ENCODE measurements around the gene SDK1. TPM values are rescaled to one million over a fixed set of nuclear protein-coding genes. Genes with fewer than 3 reads are reported as not detected.

The SDK1 gene
- total and polyA plus RNA-seq, 4 donors = 0.12 to 0.47 (median 0.36) TPM

DNA sequence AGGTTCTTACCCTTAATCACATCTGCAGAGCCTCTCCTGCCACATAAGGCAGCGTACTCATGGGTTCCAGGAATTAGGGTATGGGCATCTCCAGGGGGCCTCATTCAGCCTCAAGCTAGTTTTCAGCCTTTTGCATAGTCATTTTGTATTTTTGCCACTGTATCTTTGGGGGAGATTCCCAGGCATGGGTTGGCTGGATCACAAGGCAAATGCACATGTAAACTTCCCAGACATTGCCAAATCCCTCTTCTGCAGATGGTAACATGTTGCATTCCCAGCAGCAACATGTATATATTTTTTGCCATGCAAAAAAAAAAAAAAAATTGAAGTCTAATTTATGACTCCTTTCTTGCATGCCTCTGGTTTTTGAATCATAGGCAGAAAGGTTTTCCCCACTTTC is 785.7 kb downstream of the SDK1 start:
- Histone ChIP-seq H3K27me3 (ENCODE audit: control insufficient read depth in 4 of 4, insufficient read depth in 4 of 4, low read length in 3 of 4) (no peaks in the 10 kb centered on the region), H3K9ac (ENCODE audit: low read depth in 1 of 2, low read length in 2 of 2) (no peak overlapping the region), H3K36me3 (ENCODE audit: control insufficient read depth in 4 of 4, insufficient read depth in 3 of 4, low read depth in 1 of 4, low read length in 3 of 4) (no peaks in the 10 kb centered on the region), H3K4me3 (ENCODE audit: low read depth in 1 of 3, low read length in 3 of 3) (no peak overlapping the region), H3K4me1 (ENCODE audit: control insufficient read depth in 4 of 4, insufficient read depth in 4 of 4, low read length in 3 of 4) (no peaks in the 10 kb centered on the region), H3K9me3 (ENCODE audit: control insufficient read depth in 4 of 4, low read length in 3 of 4) (peaks cover 0 to 7% (median 2%) of the 10 kb centered on the region in 4 donors), H3K27ac (ENCODE audit: low read depth in 1 of 2, low read length in 2 of 2) (no peak overlapping the region)
- no peak for DNase-seq (ENCODE audit: low spot score)
- no peak for TF ChIP-seq EGR1 (IDR thresholded peaks at IDR 0.05; ENCODE audit: low read depth in 2 of 2)
- TF ChIP-seq HNF4A (conservative IDR thresholded peaks at IDR 0.05) = no peak
- TF ChIP-seq TAF1 (conservative IDR thresholded peaks at IDR 0.05) = no peak
- no peak for TF ChIP-seq FOXA1 (IDR thresholded peaks at IDR 0.05)
- WGBS = 94% methylated on average over 1 of the region's 1 CpG

GRCh38 chr7:4091767-4092166 is 790.7 kb downstream of the SDK1 start:
- no peak overlapping the region for H3K9ac ChIP-seq (ENCODE audit: low read depth in 1 of 2, low read length in 2 of 2)
- H3K9me3 ChIP-seq (ENCODE audit: control insufficient read depth in 4 of 4, low read length in 3 of 4) = peaks cover 0 to 7% (median 2%) of the 10 kb centered on the region in 4 donors
- no peak for TF ChIP-seq FOXA1 (IDR thresholded peaks at IDR 0.05)
- no peak for TF ChIP-seq HNF4G (IDR thresholded peaks at IDR 0.05)
- no peak for TF ChIP-seq ZBTB33 (IDR thresholded peaks at IDR 0.05)
- no peak for TF ChIP-seq NR2F2 (IDR thresholded peaks at IDR 0.05)
- no peak for TF ChIP-seq YY1 (IDR thresholded peaks at IDR 0.05)
- H3K4me3 ChIP-seq (ENCODE audit: low read depth in 1 of 3, low read length in 3 of 3) = no peak overlapping the region
- no peak overlapping the region for H3K27ac ChIP-seq (ENCODE audit: low read depth in 1 of 2, low read length in 2 of 2)
- H3K4me1 ChIP-seq (ENCODE audit: control insufficient read depth in 4 of 4, insufficient read depth in 4 of 4, low read length in 3 of 4) = no peaks in the 10 kb centered on the region
- H3K36me3 ChIP-seq (ENCODE audit: control insufficient read depth in 4 of 4, insufficient read depth in 3 of 4, low read depth in 1 of 4, low read length in 3 of 4) = no peaks in the 10 kb centered on the region
- no peaks in the 10 kb centered on the region for H3K27me3 ChIP-seq (ENCODE audit: control insufficient read depth in 4 of 4, insufficient read depth in 4 of 4, low read length in 3 of 4)
- WGBS = 91% methylated on average over 12 of the region's 12 CpGs
- no peak for DNase-seq (ENCODE audit: low spot score)

DNA sequence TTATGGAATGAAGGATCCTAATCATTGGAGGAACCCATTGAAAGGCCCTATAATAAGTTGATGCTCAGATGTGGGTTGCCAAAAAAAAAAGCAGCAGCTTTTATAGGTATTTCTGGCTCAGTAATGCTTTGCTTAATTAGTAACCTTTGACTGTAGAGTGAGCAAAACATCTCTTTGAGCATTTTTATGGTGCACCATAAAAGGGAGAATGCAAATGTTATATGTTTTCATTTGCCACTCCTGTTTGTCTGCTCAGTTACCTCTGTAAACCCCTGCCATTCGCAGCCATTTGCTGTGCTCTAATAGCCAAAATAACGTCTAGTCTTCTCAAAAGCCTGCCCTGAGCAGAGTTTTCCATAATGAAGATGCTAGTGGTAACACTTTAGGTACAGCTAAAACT is 792.0 kb downstream of the SDK1 start:
- Histone ChIP-seq H3K36me3 (ENCODE audit: control insufficient read depth in 4 of 4, insufficient read depth in 3 of 4, low read depth in 1 of 4, low read length in 3 of 4) (no peaks in the 10 kb centered on the region), H3K9me3 (ENCODE audit: control insufficient read depth in 4 of 4, low read length in 3 of 4) (peaks cover 0 to 7% (median 2%) of the 10 kb centered on the region in 4 donors), H3K27me3 (ENCODE audit: control insufficient read depth in 4 of 4, insufficient read depth in 4 of 4, low read length in 3 of 4) (no peaks in the 10 kb centered on the region), H3K4me1 (ENCODE audit: control insufficient read depth in 4 of 4, insufficient read depth in 4 of 4, low read length in 3 of 4) (no peaks in the 10 kb centered on the region), H3K9ac (ENCODE audit: low read depth in 1 of 2, low read length in 2 of 2) (no peak overlapping the region), H3K27ac (ENCODE audit: low read depth in 1 of 2, low read length in 2 of 2) (no peak overlapping the region), H3K4me3 (ENCODE audit: low read depth in 1 of 3, low read length in 3 of 3) (no peak overlapping the region)
- no peak for DNase-seq (ENCODE audit: low spot score)
- TF ChIP-seq EGR1 (IDR thresholded peaks at IDR 0.05; ENCODE audit: low read depth in 2 of 2) (no peak), HNF4A (conservative IDR thresholded peaks at IDR 0.05) (no peak), MAX (IDR thresholded peaks at IDR 0.05) (no peak), GABPA (IDR thresholded peaks at IDR 0.05 in 1 of 2, conservative IDR thresholded peaks at IDR 0.05 in 1 of 2) (no peak), TAF1 (conservative IDR thresholded peaks at IDR 0.05) (no peak), RAD21 (IDR thresholded peaks at IDR 0.05) (no peak), FOXA1 (IDR thresholded peaks at IDR 0.05) (no peak), FOXA2 (IDR thresholded peaks at IDR 0.05) (no peak), SP1 (IDR thresholded peaks at IDR 0.05) (no peak), CTCF (IDR thresholded peaks at IDR 0.05; ENCODE audit: low read depth, low read length, missing input control) (no peak), ZBTB33 (IDR thresholded peaks at IDR 0.05) (no peak), JUND (IDR thresholded peaks at IDR 0.05) (no peak), YY1 (IDR thresholded peaks at IDR 0.05) (no peak), REST (IDR thresholded peaks at IDR 0.05) (no peak), HNF4G (IDR thresholded peaks at IDR 0.05) (no peak), RXRA (IDR thresholded peaks at IDR 0.05) (no peak)
- 78% methylated on average over 2 of the region's 2 CpGs for WGBS

Measured in liver (tissue), 9 donors.